GM18873 (cell line): ENCODE measurements around the gene PIK3R2.

Experiments
- ATAC-seq: cut with Tn5 transposase; IDR thresholded peaks from one replicate; pipeline ENCODE4 v1.9.1; 2021; ENCODE audit warnings: mild to moderate bottlenecking, moderate library complexity, moderate number of reproducible peaks; ENCODE audit not compliant: unreplicated experiment, low FRiP score

The PIK3R2 gene

DNA sequence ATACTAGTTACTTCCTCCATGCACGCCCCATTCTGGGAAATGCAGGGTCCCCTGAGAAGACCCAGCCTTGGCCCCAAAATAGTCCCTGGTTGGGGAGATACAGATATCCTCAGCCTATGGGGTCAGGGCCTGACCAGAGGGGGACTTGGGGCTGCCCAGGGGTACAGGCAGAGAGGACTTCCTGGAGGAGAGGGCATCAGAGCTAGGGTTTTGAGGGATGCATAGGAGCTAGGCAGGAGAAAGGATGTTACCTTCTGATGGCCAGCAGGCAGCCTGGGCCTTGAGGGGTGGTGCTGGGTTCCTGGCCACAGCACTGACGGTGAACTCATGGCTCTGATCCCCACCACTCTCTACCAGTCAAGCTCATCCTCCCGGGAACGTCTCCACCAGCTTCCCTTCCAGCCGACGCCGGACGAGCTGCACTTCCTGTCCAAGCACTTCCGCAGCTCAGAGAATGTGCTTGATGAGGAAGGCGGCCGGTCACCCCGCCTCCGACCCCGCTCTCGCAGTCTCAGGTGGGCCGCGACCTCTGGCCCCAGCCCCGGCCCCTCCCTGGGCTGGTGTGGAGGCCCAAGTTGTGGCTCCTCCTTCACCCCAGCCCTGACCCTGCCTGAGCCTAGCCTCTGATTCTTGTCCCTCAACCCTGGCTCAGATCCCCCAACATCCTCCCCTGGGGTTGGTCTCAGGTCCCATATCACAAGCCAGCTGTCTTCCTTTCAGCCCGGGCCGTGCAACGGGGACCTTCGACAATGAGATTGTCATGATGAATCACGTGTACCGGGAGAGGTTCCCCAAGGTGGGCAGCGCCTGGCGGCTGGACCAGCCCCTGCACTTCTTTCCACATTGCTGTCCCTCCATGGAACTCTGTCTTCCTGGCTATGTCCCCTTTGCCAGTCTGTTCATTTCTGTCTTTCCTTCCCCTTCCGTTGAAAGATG is 29.8 kb upstream of the PIK3R2 start:
- ATAC-seq: no peak

- ATAC-seq: no peak
These were observed 29.1 kb upstream of the PIK3R2 start for GRCh38 chr19:18123819-18124218.

DNA sequence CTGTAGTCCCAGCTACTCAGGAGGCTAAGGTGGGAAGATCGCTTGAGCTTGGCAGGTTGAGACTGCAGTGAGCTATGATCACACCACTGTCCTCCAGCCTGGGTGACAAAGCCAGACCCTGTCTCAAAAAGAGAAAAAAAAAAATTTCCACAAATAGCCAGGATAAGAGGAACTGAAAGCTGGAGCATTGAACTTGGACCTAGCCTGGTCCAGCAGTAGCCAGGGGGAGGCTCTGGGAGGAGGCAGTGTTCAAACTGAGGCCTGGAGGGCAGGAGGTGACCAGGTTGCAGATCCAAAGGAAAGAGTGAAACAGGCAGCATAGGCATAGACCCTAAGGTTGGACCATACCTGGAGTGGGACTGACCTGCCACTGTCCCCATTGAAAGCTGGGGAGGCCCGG is 26.9 kb upstream of the PIK3R2 start:
- ATAC-seq: no peak

DNA sequence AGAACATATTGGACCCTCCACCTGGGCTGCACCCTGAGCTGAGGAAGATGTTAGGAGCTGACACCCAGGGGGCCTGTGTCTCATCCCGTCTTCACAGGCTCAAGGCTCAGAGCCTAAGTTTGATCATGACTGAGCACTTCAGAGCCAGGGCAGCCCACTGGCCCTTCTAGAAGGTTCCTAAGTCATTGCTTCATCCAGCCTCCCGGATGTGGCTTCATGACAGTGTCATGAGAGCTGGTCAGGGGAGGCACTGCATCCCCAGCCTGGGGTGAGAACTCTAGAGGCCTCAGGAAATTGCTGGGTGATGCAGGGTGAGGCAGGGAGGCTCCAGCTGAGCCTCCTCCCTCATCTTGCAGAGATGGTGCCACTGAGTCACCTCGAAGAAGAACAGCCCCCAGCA is 24.9 kb upstream of the PIK3R2 start:
- no peak for ATAC-seq

DNA sequence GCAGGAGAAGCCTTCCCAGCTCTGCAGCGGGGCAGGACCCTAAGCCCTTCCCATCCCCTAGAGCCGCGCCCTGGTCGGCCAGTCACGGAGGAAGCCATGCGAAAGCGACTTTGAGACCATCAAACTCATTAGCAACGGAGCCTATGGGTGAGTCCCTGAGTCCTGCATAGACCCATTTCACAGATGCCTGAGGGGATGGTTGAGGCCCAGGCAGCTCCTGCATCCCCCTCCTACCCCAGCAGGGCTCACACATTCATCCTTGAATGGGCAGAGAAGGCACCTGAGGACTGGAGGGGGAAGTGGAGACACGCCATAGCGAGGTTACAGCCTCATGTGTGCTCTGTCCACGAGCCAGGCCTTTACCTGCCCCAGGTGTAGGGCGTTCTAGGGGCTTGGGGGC is 24.2 kb upstream of the PIK3R2 start:
- ATAC-seq: no peak

- ATAC-seq: no peak
These were observed 22.3 kb upstream of the PIK3R2 start for GRCh38 chr19:18130523-18131242.

- no peak for ATAC-seq
These were observed 20.9 kb upstream of the PIK3R2 start for GRCh38 chr19:18131841-18132596.

DNA sequence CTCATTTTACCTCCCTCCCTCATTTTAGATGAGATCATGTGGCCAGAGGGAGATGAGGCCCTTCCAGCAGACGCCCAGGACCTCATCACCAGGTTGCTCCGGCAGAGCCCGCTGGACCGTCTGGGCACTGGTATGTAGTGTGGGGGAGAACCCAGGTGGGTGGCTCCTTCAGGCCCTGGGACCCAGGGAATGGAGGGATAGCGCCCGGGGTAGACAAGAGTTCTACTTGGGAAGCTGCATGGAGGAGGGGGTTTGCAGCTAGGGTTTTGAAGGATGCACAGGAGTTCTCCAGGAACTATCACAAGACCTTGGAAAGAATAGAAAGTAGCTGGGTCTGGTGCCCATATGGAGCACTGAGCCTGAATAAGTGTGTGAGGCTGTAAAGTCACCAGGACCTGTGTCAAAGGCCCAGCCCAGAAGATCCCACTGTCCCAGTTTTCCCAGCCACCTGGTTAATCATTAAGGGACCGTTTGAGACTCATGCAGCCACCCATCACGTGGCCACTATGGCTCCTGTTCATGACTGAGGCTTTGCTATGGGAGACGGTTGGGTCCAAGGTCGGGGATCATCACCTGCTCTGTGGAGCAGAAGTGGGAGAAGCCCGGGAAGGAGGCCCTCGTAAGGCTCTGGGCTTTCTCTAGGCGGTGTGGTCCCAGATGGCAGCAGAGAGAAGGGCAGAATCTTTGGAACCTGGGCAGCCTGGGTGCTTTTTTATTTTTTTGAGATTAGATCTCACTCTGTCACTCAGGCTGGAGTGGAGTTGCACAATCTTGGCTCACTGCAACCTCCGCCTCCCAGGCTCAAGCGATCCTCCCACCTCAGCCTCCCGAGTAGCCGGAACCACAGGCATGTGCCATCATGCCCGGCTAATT is 17.0 kb upstream of the PIK3R2 start:
- ATAC-seq: no peak

GRCh38 chr19:18137242-18137641 is 15.7 kb upstream of the PIK3R2 start:
- no peak for ATAC-seq

DNA sequence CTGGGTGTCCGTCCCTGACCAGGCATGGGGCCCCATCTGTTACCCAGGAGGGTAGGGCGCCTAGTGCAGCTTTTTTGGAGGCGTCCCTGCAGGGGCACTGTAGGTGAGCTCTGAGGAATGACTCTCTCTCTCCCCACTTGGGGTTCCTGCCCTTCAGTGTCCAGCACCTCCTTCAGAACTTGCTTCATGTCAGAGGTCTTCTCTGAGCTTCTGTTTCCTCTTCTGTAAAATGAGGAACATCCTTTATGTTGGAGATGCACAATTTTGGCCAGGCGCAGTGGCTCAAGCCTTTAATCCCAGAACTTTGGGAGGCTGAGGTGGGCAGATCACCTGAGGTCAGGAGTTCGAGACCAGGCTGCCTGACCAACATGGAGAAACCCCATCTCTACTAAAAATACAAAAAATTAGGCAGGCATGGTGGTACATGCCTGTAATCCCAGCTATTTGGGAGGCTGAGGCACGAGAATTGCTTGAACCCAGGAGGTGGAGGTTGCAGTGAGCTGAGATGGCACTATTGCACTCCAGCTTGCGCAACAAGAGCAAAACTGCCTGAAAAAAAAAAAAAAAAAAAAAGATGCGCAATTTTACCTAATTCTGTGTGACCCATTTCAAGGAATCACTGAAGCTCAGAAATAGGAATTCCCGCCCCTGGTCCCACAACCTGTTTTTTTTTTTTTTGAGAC is 15.2 kb upstream of the PIK3R2 start:
- no peak for ATAC-seq

- ATAC-seq: no peak
These were observed 12.5 kb upstream of the PIK3R2 start for GRCh38 chr19:18140473-18140872.

DNA sequence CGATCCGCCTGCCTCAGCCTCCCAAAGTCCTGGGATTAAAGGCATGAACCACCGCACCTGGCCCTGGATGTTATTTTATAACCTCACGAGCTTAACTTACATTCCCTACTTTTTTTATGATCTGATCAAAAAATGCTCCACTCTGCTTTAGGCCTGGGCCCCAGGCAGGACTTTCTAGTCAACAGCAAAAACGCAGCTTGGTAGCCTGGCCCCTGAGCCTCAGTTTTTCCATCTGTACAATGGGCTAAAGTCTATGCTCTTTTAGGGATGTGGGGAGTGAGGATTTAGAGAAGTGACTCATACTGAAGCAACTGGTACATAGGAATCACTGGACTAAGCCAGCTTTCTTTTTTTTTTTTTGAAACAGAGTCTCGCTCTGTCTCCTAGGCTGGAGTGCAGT is 11.9 kb upstream of the PIK3R2 start:
- ATAC-seq: no peak

- no peak for ATAC-seq
These were observed 9.1 kb upstream of the PIK3R2 start for GRCh38 chr19:18143902-18144301.

DNA sequence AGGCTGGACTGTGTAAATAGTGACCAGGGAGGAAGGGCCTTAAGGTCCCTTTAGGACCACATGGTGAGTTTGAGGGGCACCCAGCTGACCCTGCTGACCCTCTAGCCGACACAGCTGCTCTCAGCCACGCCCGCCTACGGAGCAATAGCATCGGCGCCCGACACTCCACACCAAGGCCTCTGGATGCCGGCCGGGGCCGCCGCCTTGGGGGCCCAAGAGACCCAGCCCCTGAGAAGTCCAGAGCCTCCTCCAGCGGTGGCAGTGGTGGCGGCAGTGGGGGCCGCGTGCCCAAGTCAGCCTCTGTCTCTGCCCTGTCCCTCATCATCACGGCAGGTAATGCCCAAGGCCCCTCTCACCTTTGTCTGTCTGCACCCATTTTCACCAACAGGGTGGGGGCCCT is 8.6 kb upstream of the PIK3R2 start:
- ATAC-seq: no peak

DNA sequence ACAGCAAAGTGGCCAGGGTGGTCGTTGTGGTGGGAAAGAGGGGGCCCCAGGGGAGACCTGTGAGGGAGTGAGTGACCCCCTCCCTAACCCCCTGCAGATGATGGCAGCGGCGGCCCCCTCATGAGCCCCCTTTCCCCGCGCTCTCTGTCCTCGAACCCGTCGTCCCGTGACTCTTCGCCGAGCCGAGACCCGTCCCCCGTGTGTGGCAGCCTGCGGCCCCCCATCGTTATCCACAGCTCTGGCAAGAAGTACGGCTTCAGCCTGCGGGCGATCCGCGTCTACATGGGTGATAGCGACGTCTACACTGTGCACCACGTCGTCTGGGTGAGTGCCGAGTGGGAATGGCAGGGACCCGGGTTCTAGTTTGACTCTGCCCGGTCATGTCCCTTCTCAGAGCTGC is 8.1 kb upstream of the PIK3R2 start:
- no peak for ATAC-seq

- no peak for ATAC-seq
These were observed 7.5 kb upstream of the PIK3R2 start for GRCh38 chr19:18145391-18145999.

DNA sequence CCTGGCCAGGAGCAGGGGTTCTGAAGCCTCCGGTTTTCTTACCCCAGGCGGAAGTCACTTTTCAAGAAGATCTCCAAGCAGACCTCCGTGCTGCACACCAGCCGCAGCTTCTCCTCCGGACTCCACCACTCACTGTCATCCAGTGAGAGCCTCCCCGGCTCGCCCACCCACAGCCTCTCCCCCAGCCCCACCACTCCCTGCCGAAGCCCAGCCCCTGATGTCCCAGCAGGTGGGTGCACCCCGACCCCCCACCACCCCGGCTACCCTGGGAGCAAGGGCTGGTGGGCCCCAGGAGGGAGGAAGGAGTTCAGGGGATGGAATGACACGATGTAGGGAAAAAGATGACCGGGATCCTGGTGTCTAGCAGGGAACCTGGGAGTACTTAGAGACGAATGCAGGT is 5.6 kb upstream of the PIK3R2 start:
- ATAC-seq: no peak

GRCh38 chr19:18149596-18149975 is 3.4 kb upstream of the PIK3R2 start:
- ATAC-seq: no peak
